ENCODE results near the gene CSMD2. TPM values are rescaled to one million over a fixed set of nuclear protein-coding genes. Genes with fewer than 3 reads are reported as not detected.
A peak's percentile ranks its signal among the peaks of the same experiment; 100 is the strongest.

The CSMD2 gene
- total RNA-seq, 1 donor from 2014 or later, result 0.52 TPM

GRCh38 chr1:33470495-33471012 lies 694.5 kb downstream of the CSMD2 start:
- peaks cover 34 to 48% (median 34%) of the 10 kb centered on the region in 3 donors for H3K4me1 ChIP-seq (ENCODE audit: control insufficient read depth in 3 of 3, insufficient read depth in 3 of 3, low read length in 3 of 3)
- H3K36me3 ChIP-seq (ENCODE audit: control insufficient read depth in 3 of 3, insufficient read depth in 3 of 3, low read length in 3 of 3), result no peaks in the 10 kb centered on the region
- no peaks in the 10 kb centered on the region for H3K27me3 ChIP-seq (ENCODE audit: control insufficient read depth in 3 of 3, insufficient read depth in 3 of 3, low read length in 3 of 3)
- peak overlapping the region in 1 of 3 donors; percentile 67 for H3K9ac ChIP-seq (ENCODE audit: low read depth in 1 of 3, low read length in 3 of 3)
- no peak overlapping the region for H3K4me3 ChIP-seq (ENCODE audit: low read length in 3 of 3)
- peak overlapping the region; percentile 5 for H3K27ac ChIP-seq (ENCODE audit: low read depth, low read length)
- H3K9me3 ChIP-seq (ENCODE audit: control insufficient read depth in 3 of 3, low read length in 3 of 3), result no peaks in the 10 kb centered on the region

GRCh38 chr1:33469691-33470090 lies 695.3 kb downstream of the CSMD2 start:
- Histone ChIP-seq H3K4me1 (ENCODE audit: control insufficient read depth in 3 of 3, insufficient read depth in 3 of 3, low read length in 3 of 3) (peaks cover 34 to 48% (median 34%) of the 10 kb centered on the region in 3 donors), H3K27me3 (ENCODE audit: control insufficient read depth in 3 of 3, insufficient read depth in 3 of 3, low read length in 3 of 3) (no peaks in the 10 kb centered on the region)

GRCh38 chr1:33468967-33469366 lies 696.1 kb downstream of the CSMD2 start:
- peaks cover 29 to 44% (median 29%) of the 10 kb centered on the region in 3 donors for H3K4me1 ChIP-seq (ENCODE audit: control insufficient read depth in 3 of 3, insufficient read depth in 3 of 3, low read length in 3 of 3)

More at GRCh38 chr1:33469691-33470090, 695.3 kb downstream of the CSMD2 start:
- no peak overlapping the region for H3K9ac ChIP-seq (ENCODE audit: low read depth in 1 of 3, low read length in 3 of 3)
- no peak overlapping the region for H3K4me3 ChIP-seq (ENCODE audit: low read length in 3 of 3)
- H3K27ac ChIP-seq (ENCODE audit: low read depth, low read length), result no peak overlapping the region
- H3K36me3 ChIP-seq (ENCODE audit: control insufficient read depth in 3 of 3, insufficient read depth in 3 of 3, low read length in 3 of 3), result no peaks in the 10 kb centered on the region
- no peaks in the 10 kb centered on the region for H3K9me3 ChIP-seq (ENCODE audit: control insufficient read depth in 3 of 3, low read length in 3 of 3)

GRCh38 chr1:33468531-33468930 lies 696.5 kb downstream of the CSMD2 start:
- peaks cover 24 to 39% (median 25%) of the 10 kb centered on the region in 3 donors for H3K4me1 ChIP-seq (ENCODE audit: control insufficient read depth in 3 of 3, insufficient read depth in 3 of 3, low read length in 3 of 3)
- no peaks in the 10 kb centered on the region for H3K9me3 ChIP-seq (ENCODE audit: control insufficient read depth in 3 of 3, low read length in 3 of 3)
- peak overlapping the region in 1 of 3 donors; percentile 4 for H3K9ac ChIP-seq (ENCODE audit: low read depth in 1 of 3, low read length in 3 of 3)
- no peaks in the 10 kb centered on the region for H3K36me3 ChIP-seq (ENCODE audit: control insufficient read depth in 3 of 3, insufficient read depth in 3 of 3, low read length in 3 of 3)
- H3K4me3 ChIP-seq (ENCODE audit: low read length in 3 of 3), result no peak overlapping the region
- no peaks in the 10 kb centered on the region for H3K27me3 ChIP-seq (ENCODE audit: control insufficient read depth in 3 of 3, insufficient read depth in 3 of 3, low read length in 3 of 3)
- H3K27ac ChIP-seq (ENCODE audit: low read depth, low read length), result no peak overlapping the region

More at GRCh38 chr1:33468967-33469366, 696.1 kb downstream of the CSMD2 start:
- H3K27me3 ChIP-seq (ENCODE audit: control insufficient read depth in 3 of 3, insufficient read depth in 3 of 3, low read length in 3 of 3), result no peaks in the 10 kb centered on the region
- H3K36me3 ChIP-seq (ENCODE audit: control insufficient read depth in 3 of 3, insufficient read depth in 3 of 3, low read length in 3 of 3), result no peaks in the 10 kb centered on the region
- H3K9me3 ChIP-seq (ENCODE audit: control insufficient read depth in 3 of 3, low read length in 3 of 3), result no peaks in the 10 kb centered on the region
- no peak overlapping the region for H3K27ac ChIP-seq (ENCODE audit: low read depth, low read length)
- H3K9ac ChIP-seq (ENCODE audit: low read depth in 1 of 3, low read length in 3 of 3), result no peak overlapping the region
- no peak overlapping the region for H3K4me3 ChIP-seq (ENCODE audit: low read length in 3 of 3)

- no peaks in the 10 kb centered on the region for H3K27me3 ChIP-seq (ENCODE audit: control insufficient read depth in 3 of 3, insufficient read depth in 3 of 3, low read length in 3 of 3)
- peaks cover 20 to 34% (median 25%) of the 10 kb centered on the region in 3 donors for H3K4me1 ChIP-seq (ENCODE audit: control insufficient read depth in 3 of 3, insufficient read depth in 3 of 3, low read length in 3 of 3)
- no peaks in the 10 kb centered on the region for H3K36me3 ChIP-seq (ENCODE audit: control insufficient read depth in 3 of 3, insufficient read depth in 3 of 3, low read length in 3 of 3)
- H3K27ac ChIP-seq (ENCODE audit: low read depth, low read length), result no peak overlapping the region
- no peak overlapping the region for H3K4me3 ChIP-seq (ENCODE audit: low read length in 3 of 3)
- no peaks in the 10 kb centered on the region for H3K9me3 ChIP-seq (ENCODE audit: control insufficient read depth in 3 of 3, low read length in 3 of 3)
- peak overlapping the region in 1 of 3 donors; percentile 4 for H3K9ac ChIP-seq (ENCODE audit: low read depth in 1 of 3, low read length in 3 of 3)
Observed at GRCh38 chr1:33468011-33468410, 697.0 kb downstream of the CSMD2 start.

GRCh38 chr1:33466159-33466558 lies 698.9 kb downstream of the CSMD2 start:
- H3K27me3 ChIP-seq (ENCODE audit: control insufficient read depth in 3 of 3, insufficient read depth in 3 of 3, low read length in 3 of 3), result no peaks in the 10 kb centered on the region
- H3K4me3 ChIP-seq (ENCODE audit: low read length in 3 of 3), result no peak overlapping the region
- no peaks in the 10 kb centered on the region for H3K9me3 ChIP-seq (ENCODE audit: control insufficient read depth in 3 of 3, low read length in 3 of 3)
- no peak overlapping the region for H3K27ac ChIP-seq (ENCODE audit: low read depth, low read length)
- no peaks in the 10 kb centered on the region for H3K36me3 ChIP-seq (ENCODE audit: control insufficient read depth in 3 of 3, insufficient read depth in 3 of 3, low read length in 3 of 3)
- H3K9ac ChIP-seq (ENCODE audit: low read depth in 1 of 3, low read length in 3 of 3), result peak overlapping the region in 1 of 3 donors; percentile 8
- peaks cover 12 to 27% (median 22%) of the 10 kb centered on the region in 3 donors for H3K4me1 ChIP-seq (ENCODE audit: control insufficient read depth in 3 of 3, insufficient read depth in 3 of 3, low read length in 3 of 3)

GRCh38 chr1:33465316-33465715 lies 699.7 kb downstream of the CSMD2 start:
- no peaks in the 10 kb centered on the region for H3K9me3 ChIP-seq (ENCODE audit: control insufficient read depth in 3 of 3, low read length in 3 of 3)
- H3K4me1 ChIP-seq (ENCODE audit: control insufficient read depth in 3 of 3, insufficient read depth in 3 of 3, low read length in 3 of 3), result peaks cover 19 to 28% (median 25%) of the 10 kb centered on the region in 3 donors
- H3K4me3 ChIP-seq (ENCODE audit: low read length in 3 of 3), result no peak overlapping the region
- no peaks in the 10 kb centered on the region for H3K36me3 ChIP-seq (ENCODE audit: control insufficient read depth in 3 of 3, insufficient read depth in 3 of 3, low read length in 3 of 3)
- no peaks in the 10 kb centered on the region for H3K27me3 ChIP-seq (ENCODE audit: control insufficient read depth in 3 of 3, insufficient read depth in 3 of 3, low read length in 3 of 3)
- no peak overlapping the region for H3K9ac ChIP-seq (ENCODE audit: low read depth in 1 of 3, low read length in 3 of 3)
- H3K27ac ChIP-seq (ENCODE audit: low read depth, low read length), result no peak overlapping the region

- Histone ChIP-seq H3K4me1 (ENCODE audit: control insufficient read depth in 3 of 3, insufficient read depth in 3 of 3, low read length in 3 of 3) (peaks cover 24 to 32% (median 30%) of the 10 kb centered on the region in 3 donors), H3K27ac (ENCODE audit: low read depth, low read length) (no peak overlapping the region), H3K9me3 (ENCODE audit: control insufficient read depth in 3 of 3, low read length in 3 of 3) (no peaks in the 10 kb centered on the region)
Observed at GRCh38 chr1:33464552-33464951, 700.5 kb downstream of the CSMD2 start.

More at GRCh38 chr1:33464552-33464951, 700.5 kb downstream of the CSMD2 start:
- no peaks in the 10 kb centered on the region for H3K27me3 ChIP-seq (ENCODE audit: control insufficient read depth in 3 of 3, insufficient read depth in 3 of 3, low read length in 3 of 3)
- no peaks in the 10 kb centered on the region for H3K36me3 ChIP-seq (ENCODE audit: control insufficient read depth in 3 of 3, insufficient read depth in 3 of 3, low read length in 3 of 3)
- H3K4me3 ChIP-seq (ENCODE audit: low read length in 3 of 3), result no peak overlapping the region
- H3K9ac ChIP-seq (ENCODE audit: low read depth in 1 of 3, low read length in 3 of 3), result no peak overlapping the region

Small RNAs within 50 kb of the gene (small RNA-seq; reads per million reads assigned to genes)
- gene RNA5SP42, result 0.14 reads per million

Other genes with a start within 250 kb of the CSMD2 start
- gene C1orf94, start 11.7 kb upstream of the CSMD2 start, total RNA-seq, result not detected

Measured in skeletal muscle tissue (tissue), 5 donors.